NCI-H446 treated with DMSO at 0.1 percent for 48 hours (cell line): Measurements from ENCODE around the gene EGFR.

Experiments used
- DNase-seq: peaks from one replicate; lab custom pipeline; 2025; lab: John Stamatoyannopoulos, UW

Gene EGFR

GRCh38 chr7:55190511-55191160 is 171.8 kb downstream of the EGFR start:
- no peak for DNase-seq

GRCh38 chr7:55191161-55191925 is 172.5 kb downstream of the EGFR start:
- no peak for DNase-seq

GRCh38 chr7:55191926-55192692 is 173.3 kb downstream of the EGFR start:
- DNase-seq = no peak

GRCh38 chr7:55192723-55193122 is 173.9 kb downstream of the EGFR start:
- DNase-seq = no peak

- DNase-seq = no peak
Measured at GRCh38 chr7:55193245-55193644, 174.4 kb downstream of the EGFR start.

DNA sequence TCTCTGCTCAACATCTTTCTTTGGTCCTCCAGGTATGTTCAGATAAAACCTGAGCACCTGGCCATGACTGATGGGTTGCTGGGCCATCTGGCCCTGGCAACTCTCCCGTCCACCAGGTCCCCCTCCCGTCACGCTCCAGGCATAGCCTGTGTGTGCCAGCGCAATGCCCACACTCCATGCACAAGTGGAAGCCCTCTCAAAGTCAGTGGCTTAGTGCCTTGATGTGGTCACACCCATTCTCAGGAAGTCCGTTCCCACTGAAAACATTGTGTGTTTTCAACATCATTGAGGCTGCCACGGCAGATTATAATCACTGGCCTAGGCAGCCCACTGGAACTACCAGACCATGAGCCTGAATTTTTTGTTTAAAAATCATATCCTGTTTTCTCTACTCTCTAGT is 175.7 kb downstream of the EGFR start:
- DNase-seq = no peak

- DNase-seq = no peak
Measured at GRCh38 chr7:55198634-55199392, 180.0 kb downstream of the EGFR start.

GRCh38 chr7:55199418-55199817 is 180.6 kb downstream of the EGFR start:
- DNase-seq = no peak

DNA sequence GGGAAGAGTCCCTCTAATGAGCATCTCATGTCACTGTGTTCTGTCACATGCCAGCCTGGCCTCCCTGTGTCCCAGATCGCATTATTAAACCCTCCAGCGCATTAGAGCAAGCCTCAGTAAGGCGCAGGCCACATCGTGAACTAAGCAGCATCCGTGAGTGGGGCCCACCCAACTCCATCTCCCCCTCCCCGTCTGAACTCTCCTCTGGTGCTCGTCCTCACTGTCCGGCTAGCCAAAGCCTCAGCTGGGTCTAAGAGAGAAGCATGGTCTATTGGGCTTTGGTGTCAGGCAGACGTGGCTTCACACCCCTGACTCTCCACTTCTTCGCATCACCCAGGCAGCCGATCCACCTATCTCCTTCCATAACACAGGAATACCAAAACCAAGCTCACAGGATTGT is 181.6 kb downstream of the EGFR start:
- no peak for DNase-seq

DNA sequence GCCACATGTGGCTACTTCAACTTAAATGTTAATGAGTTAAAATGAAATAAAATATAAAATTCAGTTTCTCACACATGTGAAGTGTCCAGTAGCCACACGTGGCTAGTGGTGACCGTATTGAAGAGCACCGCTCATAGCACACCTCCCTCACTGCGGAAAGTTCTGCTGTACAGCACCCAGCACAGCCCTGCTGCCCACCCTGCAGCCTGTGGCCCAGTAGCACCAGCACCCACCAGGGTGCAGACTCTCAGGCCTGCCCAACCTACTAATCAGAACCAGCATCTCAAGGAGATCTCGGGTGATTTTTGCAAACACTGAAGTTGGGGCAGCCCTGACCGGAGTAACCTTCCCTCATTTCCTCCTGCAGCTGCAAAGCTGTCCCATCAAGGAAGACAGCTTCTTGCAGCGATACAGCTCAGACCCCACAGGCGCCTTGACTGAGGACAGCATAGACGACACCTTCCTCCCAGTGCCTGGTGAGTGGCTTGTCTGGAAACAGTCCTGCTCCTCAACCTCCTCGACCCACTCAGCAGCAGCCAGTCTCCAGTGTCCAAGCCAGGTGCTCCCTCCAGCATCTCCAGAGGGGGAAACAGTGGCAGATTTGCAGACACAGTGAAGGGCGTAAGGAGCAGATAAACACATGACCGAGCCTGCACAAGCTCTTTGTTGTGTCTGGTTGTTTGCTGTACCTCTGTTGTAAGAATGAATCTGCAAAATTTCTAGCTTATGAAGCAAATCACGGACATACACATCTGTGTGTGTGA is 183.5 kb downstream of the EGFR start:
- no peak for DNase-seq

DNA sequence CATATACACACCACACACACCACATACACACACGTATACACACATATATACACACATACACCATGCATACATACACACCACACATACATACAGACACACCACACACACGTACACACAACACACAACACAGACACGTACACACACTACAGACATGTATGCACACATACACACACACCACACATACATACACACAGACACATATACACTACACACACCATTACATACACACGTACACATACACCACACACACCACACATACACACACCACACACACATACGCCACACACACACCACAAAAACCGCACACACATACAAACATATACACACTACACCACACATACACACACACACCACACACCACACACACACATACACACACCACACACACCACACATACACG is 184.5 kb downstream of the EGFR start:
- DNase-seq = no peak

DNA sequence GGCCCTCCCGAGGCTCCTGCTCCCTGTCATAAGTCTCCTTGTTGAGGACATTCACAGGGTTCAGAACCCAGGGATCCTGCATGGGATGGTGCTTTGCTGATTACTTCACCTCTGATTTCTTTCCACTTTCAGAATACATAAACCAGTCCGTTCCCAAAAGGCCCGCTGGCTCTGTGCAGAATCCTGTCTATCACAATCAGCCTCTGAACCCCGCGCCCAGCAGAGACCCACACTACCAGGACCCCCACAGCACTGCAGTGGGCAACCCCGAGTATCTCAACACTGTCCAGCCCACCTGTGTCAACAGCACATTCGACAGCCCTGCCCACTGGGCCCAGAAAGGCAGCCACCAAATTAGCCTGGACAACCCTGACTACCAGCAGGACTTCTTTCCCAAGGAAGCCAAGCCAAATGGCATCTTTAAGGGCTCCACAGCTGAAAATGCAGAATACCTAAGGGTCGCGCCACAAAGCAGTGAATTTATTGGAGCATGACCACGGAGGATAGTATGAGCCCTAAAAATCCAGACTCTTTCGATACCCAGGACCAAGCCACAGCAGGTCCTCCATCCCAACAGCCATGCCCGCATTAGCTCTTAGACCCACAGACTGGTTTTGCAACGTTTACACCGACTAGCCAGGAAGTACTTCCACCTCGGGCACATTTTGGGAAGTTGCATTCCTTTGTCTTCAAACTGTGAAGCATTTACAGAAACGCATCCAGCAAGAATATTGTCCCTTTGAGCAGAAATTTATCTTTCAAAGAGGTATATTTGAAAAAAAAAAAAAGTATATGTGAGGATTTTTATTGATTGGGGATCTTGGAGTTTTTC is 186.5 kb downstream of the EGFR start:
- DNase-seq = no peak

GRCh38 chr7:55206235-55207029 is 187.6 kb downstream of the EGFR start:
- DNase-seq = no peak

GRCh38 chr7:55207436-55208125 is 188.8 kb downstream of the EGFR start:
- DNase-seq = no peak

- no peak for DNase-seq
Measured at GRCh38 chr7:55209366-55209765, 190.5 kb downstream of the EGFR start.

DNA sequence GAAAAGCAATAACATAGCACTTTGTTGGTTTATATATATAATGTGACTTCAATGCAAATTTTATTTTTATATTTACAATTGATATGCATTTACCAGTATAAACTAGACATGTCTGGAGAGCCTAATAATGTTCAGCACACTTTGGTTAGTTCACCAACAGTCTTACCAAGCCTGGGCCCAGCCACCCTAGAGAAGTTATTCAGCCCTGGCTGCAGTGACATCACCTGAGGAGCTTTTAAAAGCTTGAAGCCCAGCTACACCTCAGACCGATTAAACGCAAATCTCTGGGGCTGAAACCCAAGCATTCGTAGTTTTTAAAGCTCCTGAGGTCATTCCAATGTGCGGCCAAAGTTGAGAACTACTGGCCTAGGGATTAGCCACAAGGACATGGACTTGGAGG is 191.4 kb downstream of the EGFR start:
- DNase-seq = no peak

GRCh38 chr7:55210716-55211115 is 191.9 kb downstream of the EGFR start:
- no peak for DNase-seq

DNA sequence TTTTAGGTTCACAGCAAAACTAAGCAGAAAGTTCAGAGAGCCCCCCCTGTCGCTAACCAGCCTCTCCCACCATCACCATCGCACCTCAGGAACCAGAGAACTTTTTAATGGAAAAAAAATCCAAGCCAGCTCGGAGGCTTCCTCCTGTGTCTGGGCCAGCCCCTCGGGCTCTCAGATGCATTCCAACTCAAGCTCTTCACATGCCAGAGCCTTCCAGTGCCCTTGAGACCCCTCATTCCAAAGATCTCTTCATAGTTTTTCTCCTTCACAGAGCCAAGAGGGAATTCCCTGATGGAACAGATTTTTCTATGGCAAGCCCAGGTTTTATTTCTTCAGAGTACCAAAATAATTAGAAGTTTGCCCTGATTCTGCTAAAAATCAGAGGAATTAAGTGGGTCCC is 192.9 kb downstream of the EGFR start:
- DNase-seq = no peak

DNA sequence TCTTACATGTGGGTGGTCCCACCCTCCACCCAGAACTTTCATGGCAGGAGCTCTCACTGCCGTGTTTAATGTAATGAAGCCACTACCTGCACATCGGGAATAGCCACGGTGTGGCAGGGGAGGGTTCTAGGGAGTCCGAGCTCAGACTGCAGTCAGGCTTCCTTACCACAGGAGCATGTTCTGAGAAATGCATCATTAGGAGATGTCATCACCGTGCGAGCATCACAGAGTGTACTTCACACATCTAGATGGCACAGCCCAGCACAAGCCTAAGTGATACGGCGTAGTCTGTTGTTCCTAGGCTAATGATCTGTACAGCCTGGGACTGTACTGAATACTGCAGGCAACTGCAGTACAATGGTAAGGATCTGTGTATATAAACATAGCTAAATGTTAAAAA is 193.4 kb downstream of the EGFR start:
- DNase-seq = no peak
